Measurements from ENCODE around the gene PERM1.

GRCh38 chr1:951364-951763 is 30.5 kb downstream of the PERM1 start:
- peak in 2 of 3 experiments; percentile 64 to 67; a peak in 3 of 4 replicates for TF ChIP-seq CTCF (IDR thresholded peaks at IDR 0.05; ENCODE audit: control extremely low read depth in 1 of 3, insufficient read depth in 1 of 3, low read depth in 1 of 3, low read length in 3 of 3)
- TF ChIP-seq SIRT6 (IDR thresholded peaks at IDR 0.05; ENCODE audit: low read length): no peak
- TF ChIP-seq SIN3A (conservative IDR thresholded peaks at IDR 0.05 in 1 of 2, IDR thresholded peaks at IDR 0.05 in 1 of 2; ENCODE audit: low read depth in 1 of 2, low read length in 2 of 2): no peak
- peak; percentile 31 to 57 for TF ChIP-seq RAD21 (IDR thresholded peaks at IDR 0.05 in 1 of 2, conservative IDR thresholded peaks at IDR 0.05 in 1 of 2; ENCODE audit: low read depth in 2 of 2, low read length in 2 of 2)
- no peak for TF ChIP-seq HDAC2 (IDR thresholded peaks at IDR 0.05; ENCODE audit: borderline replicate concordance in 1 of 2, low read depth in 2 of 2, low read length in 2 of 2)
- no peak for TF ChIP-seq SP2 (IDR thresholded peaks at IDR 0.05; ENCODE audit: low read length)
- no peak for TF ChIP-seq NRF1 (IDR thresholded peaks at IDR 0.05; ENCODE audit: low read depth, low read length)
- TF ChIP-seq USF2 (IDR thresholded peaks at IDR 0.05; ENCODE audit: low read length): no peak
- no peak for TF ChIP-seq POLR2A (IDR thresholded peaks at IDR 0.05; ENCODE audit: control extremely low read depth in 1 of 2, low read depth in 2 of 2, low read length in 2 of 2)
- no peak for TF ChIP-seq POLR2AphosphoS5 (IDR thresholded peaks at IDR 0.05; ENCODE audit: low read depth, low read length)
